HEK293 (cell line): Measurements from ENCODE around the gene PXYLP1.
"Not testable (repeated sequence)": the region's sequence is repeated elsewhere in the genome, so short reads cannot be mapped to it uniquely, and the experiment has no call there.

ENCODE experiments used
- CTCF ChIA-PET: fragments of 350-600 bp; formaldehyde crosslinking; extraction: SDS; loops from one replicate; lab custom pipeline; 2021; ENCODE audit warnings: antibody characterized with exemption; lab: Yijun Ruan, JAX
- POLR2A ChIA-PET: fragments of 300-600 bp; formaldehyde crosslinking; extraction: SDS; loops from one replicate; lab custom pipeline; 2020; ENCODE audit warnings: antibody characterized with exemption, inconsistent platforms; lab: Yijun Ruan, JAX
- H3K27ac ChIP-seq: fragments of 200-500 bp; sonication (Bioruptor generic); 2 replicates; pipeline ENCODE4 v1.5.1; 2014; ENCODE audit warnings: low read depth, low read length, control low read depth, inconsistent platforms; ENCODE audit errors: extremely low read depth
- H3K36me3 ChIP-seq, 2 experiments: fragments of 200-500 bp in 1 of 2; sonication (Bioruptor generic) in 1 of 2; 1 replicate in 1 of 2; 2 replicates in 1 of 2; pipeline ENCODE4 v1.5.1; 2014 to 2017; ENCODE audit warnings: inconsistent platforms in 2 of 2, low read length in 2 of 2; ENCODE audit not compliant: control insufficient read depth in 2 of 2, insufficient read depth in 1 of 2
- H3K4me1 ChIP-seq: fragments of 200-500 bp; sonication (Bioruptor generic); 2 replicates; pipeline ENCODE4 v1.5.1; 2014; ENCODE audit warnings: mild to moderate bottlenecking, low read length, inconsistent platforms; ENCODE audit not compliant: control insufficient read depth, insufficient read depth
- H3K4me3 ChIP-seq: 2 replicates; pipeline ENCODE4 v1.5.1; 2011; ENCODE audit warnings: low read depth, mild to moderate bottlenecking, control low read depth, low read length, moderate library complexity
- H3K9me3 ChIP-seq: fragments of 200-500 bp; sonication (Bioruptor generic); 2 replicates; pipeline ENCODE4 v1.5.1; 2014; ENCODE audit warnings: low read depth, low read length, inconsistent platforms; ENCODE audit not compliant: control insufficient read depth, insufficient read depth
- BCL11A ChIP-seq: fragments of 450-650 bp; formaldehyde crosslinking; IDR thresholded peaks from 2 replicates; pipeline ENCODE4 v1.5.1; 2016; ENCODE audit warnings: low read depth, missing biosample characterization, missing genetic modification characterization
- GLI2 ChIP-seq: fragments of 450-650 bp; formaldehyde crosslinking; IDR thresholded peaks from 2 replicates; pipeline ENCODE4; 2017; ENCODE audit warnings: missing biosample characterization, missing genetic modification characterization, low read depth, borderline replicate concordance
- KLF16 ChIP-seq: fragments of 450-650 bp; formaldehyde crosslinking; IDR thresholded peaks from 2 replicates; pipeline ENCODE4 v1.5.1; 2017; ENCODE audit warnings: missing biosample characterization, missing genetic modification characterization
- RBAK ChIP-seq: fragments of 450-650 bp; formaldehyde crosslinking; IDR thresholded peaks from 2 replicates; pipeline ENCODE4 v1.5.1; 2016; ENCODE audit warnings: missing biosample characterization, missing genetic modification characterization
- SP7 ChIP-seq: fragments of 450-650 bp; formaldehyde crosslinking; IDR thresholded peaks from 2 replicates; pipeline ENCODE4 v1.5.1; 2016; ENCODE audit warnings: missing biosample characterization, missing genetic modification characterization
- ZBTB48 ChIP-seq: fragments of 450-650 bp; formaldehyde crosslinking; IDR thresholded peaks from 2 replicates; pipeline ENCODE4 v1.5.1; 2016; ENCODE audit warnings: missing biosample characterization, missing genetic modification characterization
- ZFP3 ChIP-seq: fragments of 450-650 bp; formaldehyde crosslinking; IDR thresholded peaks from 2 replicates; pipeline ENCODE4 v1.5.1; 2016; ENCODE audit warnings: low read depth, missing biosample characterization, missing genetic modification characterization
- ZFP37 ChIP-seq: fragments of 450-650 bp; formaldehyde crosslinking; IDR thresholded peaks from 2 replicates; pipeline ENCODE4 v1.5.1; 2016; ENCODE audit warnings: missing biosample characterization, missing genetic modification characterization
- ZNF10 ChIP-seq: fragments of 450-650 bp; formaldehyde crosslinking; IDR thresholded peaks from 2 replicates; pipeline ENCODE4 v1.5.1; 2017; ENCODE audit warnings: missing biosample characterization, missing genetic modification characterization
- ZNF114 ChIP-seq: fragments of 450-650 bp; formaldehyde crosslinking; IDR thresholded peaks from 2 replicates; pipeline ENCODE4 v1.5.0; 2017; ENCODE audit warnings: missing biosample characterization, missing genetic modification characterization
- ZNF292 ChIP-seq: fragments of 450-650 bp; formaldehyde crosslinking; IDR thresholded peaks from 2 replicates; pipeline ENCODE4 v1.5.1; 2016; ENCODE audit warnings: low read depth, missing biosample characterization, missing genetic modification characterization, borderline replicate concordance
- ZNF311 ChIP-seq: fragments of 450-650 bp; formaldehyde crosslinking; IDR thresholded peaks from 2 replicates; pipeline ENCODE4 v1.5.1; 2017; ENCODE audit warnings: missing biosample characterization, missing genetic modification characterization, borderline replicate concordance
- ZNF354C ChIP-seq: fragments of 450-650 bp; formaldehyde crosslinking; IDR thresholded peaks from 2 replicates; pipeline ENCODE4 v1.5.1; 2016; ENCODE audit warnings: missing biosample characterization, missing genetic modification characterization, low read depth, borderline replicate concordance
- ZNF433 ChIP-seq: fragments of 450-650 bp; formaldehyde crosslinking; IDR thresholded peaks from 2 replicates; pipeline ENCODE4 v1.5.1; 2016; ENCODE audit warnings: missing biosample characterization, missing genetic modification characterization, low read depth
- ZNF558 ChIP-seq: fragments of 450-650 bp; formaldehyde crosslinking; IDR thresholded peaks from 2 replicates; pipeline ENCODE4 v1.5.1; 2016; ENCODE audit warnings: missing biosample characterization, missing genetic modification characterization
- ZNF837 ChIP-seq: fragments of 450-650 bp; formaldehyde crosslinking; IDR thresholded peaks from 2 replicates; pipeline ENCODE4 v1.5.1; 2016; ENCODE audit warnings: missing biosample characterization, missing genetic modification characterization
- TF ChIP-seq, protein P1 (sequence below): fragments of 450-650 bp; formaldehyde crosslinking; IDR thresholded peaks from 2 replicates; pipeline ENCODE4 v1.5.1; 2016; ENCODE audit warnings: missing biosample characterization, missing genetic modification characterization
- TF ChIP-seq, protein P2 (sequence below): fragments of 450-650 bp; formaldehyde crosslinking; IDR thresholded peaks from 2 replicates; pipeline ENCODE4 v1.5.1; 2016; ENCODE audit warnings: missing biosample characterization, missing genetic modification characterization
- TF ChIP-seq, protein P3 (sequence below): fragments of 450-650 bp; formaldehyde crosslinking; conservative IDR thresholded peaks from 2 replicates; pipeline ENCODE4 v1.5.1; 2016; ENCODE audit warnings: low read depth, missing biosample characterization, missing genetic modification characterization

Gene PXYLP1

DNA sequence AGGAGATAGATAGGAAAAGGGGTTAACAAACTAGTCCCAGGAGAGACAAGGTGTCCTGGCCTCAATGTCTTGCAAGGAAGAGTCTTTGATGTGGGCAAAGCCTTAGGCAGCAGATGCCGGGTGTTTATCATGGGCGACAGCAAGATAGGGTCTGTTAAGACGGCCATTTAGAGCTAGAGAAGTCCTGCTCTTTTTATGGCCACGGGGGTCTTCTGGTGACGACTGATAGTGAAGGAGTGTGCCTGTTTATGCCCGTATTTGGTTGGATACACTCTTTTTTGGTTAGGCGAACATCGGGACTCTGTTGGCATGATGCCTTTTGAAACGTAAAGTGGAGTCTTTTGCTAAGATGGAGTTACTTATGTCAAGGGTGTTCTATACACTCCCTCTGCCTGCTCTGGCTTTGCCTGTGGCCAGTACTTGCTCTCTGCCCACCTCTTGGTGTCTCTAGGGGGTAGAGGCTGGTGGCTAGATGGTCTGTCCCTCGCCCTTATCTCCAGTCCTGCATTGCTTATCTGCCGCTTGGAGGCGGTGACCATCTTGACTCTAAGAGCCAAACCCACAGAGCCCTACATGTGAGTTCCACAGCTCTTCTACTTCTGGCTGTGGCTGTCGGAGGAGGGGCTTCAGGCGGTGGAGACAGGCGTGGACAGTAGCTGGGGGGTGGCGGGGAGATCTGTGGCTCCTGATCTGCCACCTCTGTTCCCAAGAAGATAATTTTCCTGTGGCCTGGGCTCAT is 80.9 kb downstream of the PXYLP1 start:
- Histone ChIP-seq H3K36me3 (no peaks in the 10 kb centered on the region), H3K9me3 (no peaks in the 10 kb centered on the region), H3K4me3 (peak overlapping the region; percentile 43), H3K27ac (no peak overlapping the region), H3K4me1 (no peaks in the 10 kb centered on the region)
- POLR2A ChIA-PET, result interaction anchor here (0.8 to 1.0 kb wide), 2 partner anchors 48 to 100 kb away, joined by 5 to 6 read pairs; no protein-coding TSS in a partner anchor
- CTCF ChIA-PET, result interaction anchor here (0.6 to 3.1 kb wide), 25 partner anchors 9 to 548 kb away, joined by 3 to 23 read pairs (median 5); no protein-coding TSS in a partner anchor
- TF ChIP-seq ZNF837, result no peak
- TF ChIP-seq, protein P1, sequence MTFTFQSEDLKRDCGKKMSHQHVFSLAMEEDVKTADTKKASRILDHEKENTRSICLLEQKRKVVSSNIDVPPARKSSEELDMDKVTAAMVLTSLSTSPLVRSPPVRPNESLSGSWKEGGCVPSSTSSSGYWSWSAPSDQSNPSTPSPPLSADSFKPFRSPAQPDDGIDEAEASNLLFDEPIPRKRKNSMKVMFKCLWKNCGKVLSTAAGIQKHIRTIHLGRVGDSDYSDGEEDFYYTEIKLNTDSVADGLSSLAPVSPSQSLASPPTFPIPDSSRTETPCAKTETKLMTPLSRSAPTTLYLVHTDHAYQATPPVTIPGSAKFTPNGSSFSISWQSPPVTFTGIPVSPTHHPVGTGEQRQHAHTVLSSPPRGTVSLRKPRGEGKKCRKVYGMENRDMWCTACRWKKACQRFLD, result no peak
- no peak for TF ChIP-seq ZNF10 (tag by site-specific recombination)

DNA sequence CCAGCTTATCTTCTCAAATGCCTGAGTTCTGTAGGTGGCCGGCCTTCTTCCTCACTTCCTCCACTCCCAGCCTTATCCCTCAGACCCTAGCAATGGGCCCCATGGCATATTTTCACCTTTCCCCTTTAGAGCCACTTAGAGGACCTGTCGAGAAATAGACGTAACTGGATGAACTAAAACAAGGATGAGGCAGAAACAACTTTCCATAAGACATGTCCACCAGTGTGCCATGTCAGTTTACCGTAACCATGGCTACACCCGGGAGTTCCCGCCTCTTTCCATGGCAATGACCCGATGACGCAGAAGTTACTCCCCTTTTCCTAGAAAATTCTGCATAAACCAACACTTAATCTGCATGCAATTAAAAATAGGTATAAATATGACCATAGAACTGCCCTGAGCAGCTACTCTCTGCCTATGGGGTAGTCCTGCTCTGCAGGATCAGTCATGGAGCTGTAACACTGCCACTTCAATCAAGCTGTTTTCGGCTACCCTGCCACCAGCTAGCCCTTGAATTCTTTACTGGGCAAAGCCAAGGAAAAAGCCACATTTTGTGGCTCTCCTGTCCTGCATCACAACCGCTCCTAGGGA is 81.6 kb downstream of the PXYLP1 start:
- POLR2A ChIA-PET, result no interaction called here
- Histone ChIP-seq H3K9me3 (no peaks in the 10 kb centered on the region), H3K36me3 (no peaks in the 10 kb centered on the region), H3K27ac (no peak overlapping the region), H3K4me3 (no peak overlapping the region), H3K4me1 (no peaks in the 10 kb centered on the region)
- TF ChIP-seq ZNF354C (tag by site-specific recombination), result no peak
- no peak for TF ChIP-seq RBAK (tag by site-specific recombination)
- TF ChIP-seq GLI2 (tag by site-specific recombination), result no peak
- TF ChIP-seq, protein P2, sequence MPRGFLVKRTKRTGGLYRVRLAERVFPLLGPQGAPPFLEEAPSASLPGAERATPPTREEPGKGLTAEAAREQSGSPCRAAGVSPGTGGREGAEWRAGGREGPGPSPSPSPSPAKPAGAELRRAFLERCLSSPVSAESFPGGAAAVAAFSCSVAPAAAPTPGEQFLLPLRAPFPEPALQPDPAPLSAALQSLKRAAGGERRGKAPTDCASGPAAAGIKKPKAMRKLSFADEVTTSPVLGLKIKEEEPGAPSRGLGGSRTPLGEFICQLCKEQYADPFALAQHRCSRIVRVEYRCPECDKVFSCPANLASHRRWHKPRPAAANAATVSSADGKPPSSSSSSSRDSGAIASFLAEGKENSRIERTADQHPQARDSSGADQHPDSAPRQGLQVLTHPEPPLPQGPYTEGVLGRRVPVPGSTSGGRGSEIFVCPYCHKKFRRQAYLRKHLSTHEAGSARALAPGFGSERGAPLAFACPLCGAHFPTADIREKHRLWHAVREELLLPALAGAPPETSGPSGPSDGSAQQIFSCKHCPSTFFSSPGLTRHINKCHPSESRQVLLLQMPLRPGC (tag by site-specific recombination), result no peak
- TF ChIP-seq ZBTB48 (tag by site-specific recombination), result no peak
- no peak for TF ChIP-seq SP7 (tag by site-specific recombination)
- no peak for TF ChIP-seq ZFP3 (tag by site-specific recombination)
- no peak for TF ChIP-seq KLF16 (tag by site-specific recombination)
- no peak for TF ChIP-seq ZNF292 (tag by site-specific recombination)
- TF ChIP-seq ZNF114 (tag by site-specific recombination), result no peak
- TF ChIP-seq, protein P3, sequence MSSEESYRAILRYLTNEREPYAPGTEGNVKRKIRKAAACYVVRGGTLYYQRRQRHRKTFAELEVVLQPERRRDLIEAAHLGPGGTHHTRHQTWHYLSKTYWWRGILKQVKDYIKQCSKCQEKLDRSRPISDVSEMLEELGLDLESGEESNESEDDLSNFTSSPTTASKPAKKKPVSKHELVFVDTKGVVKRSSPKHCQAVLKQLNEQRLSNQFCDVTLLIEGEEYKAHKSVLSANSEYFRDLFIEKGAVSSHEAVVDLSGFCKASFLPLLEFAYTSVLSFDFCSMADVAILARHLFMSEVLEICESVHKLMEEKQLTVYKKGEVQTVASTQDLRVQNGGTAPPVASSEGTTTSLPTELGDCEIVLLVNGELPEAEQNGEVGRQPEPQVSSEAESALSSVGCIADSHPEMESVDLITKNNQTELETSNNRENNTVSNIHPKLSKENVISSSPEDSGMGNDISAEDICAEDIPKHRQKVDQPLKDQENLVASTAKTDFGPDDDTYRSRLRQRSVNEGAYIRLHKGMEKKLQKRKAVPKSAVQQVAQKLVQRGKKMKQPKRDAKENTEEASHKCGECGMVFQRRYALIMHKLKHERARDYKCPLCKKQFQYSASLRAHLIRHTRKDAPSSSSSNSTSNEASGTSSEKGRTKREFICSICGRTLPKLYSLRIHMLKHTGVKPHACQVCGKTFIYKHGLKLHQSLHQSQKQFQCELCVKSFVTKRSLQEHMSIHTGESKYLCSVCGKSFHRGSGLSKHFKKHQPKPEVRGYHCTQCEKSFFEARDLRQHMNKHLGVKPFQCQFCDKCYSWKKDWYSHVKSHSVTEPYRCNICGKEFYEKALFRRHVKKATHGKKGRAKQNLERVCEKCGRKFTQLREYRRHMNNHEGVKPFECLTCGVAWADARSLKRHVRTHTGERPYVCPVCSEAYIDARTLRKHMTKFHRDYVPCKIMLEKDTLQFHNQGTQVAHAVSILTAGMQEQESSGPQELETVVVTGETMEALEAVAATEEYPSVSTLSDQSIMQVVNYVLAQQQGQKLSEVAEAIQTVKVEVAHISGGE (tag by site-specific recombination), result no peak
- TF ChIP-seq ZNF558 (tag by site-specific recombination), result no peak
- TF ChIP-seq ZNF433 (tag by site-specific recombination), result no peak
- TF ChIP-seq ZFP37 (tag by site-specific recombination), result no peak
- no peak for TF ChIP-seq BCL11A (tag by site-specific recombination)
- TF ChIP-seq ZNF311 (tag by site-specific recombination), result no peak
- CTCF ChIA-PET, result interaction anchor here (0.6 to 3.1 kb wide), 9 partner anchors 8 to 364 kb away, joined by 3 to 23 read pairs (median 6); no protein-coding TSS in a partner anchor

DNA sequence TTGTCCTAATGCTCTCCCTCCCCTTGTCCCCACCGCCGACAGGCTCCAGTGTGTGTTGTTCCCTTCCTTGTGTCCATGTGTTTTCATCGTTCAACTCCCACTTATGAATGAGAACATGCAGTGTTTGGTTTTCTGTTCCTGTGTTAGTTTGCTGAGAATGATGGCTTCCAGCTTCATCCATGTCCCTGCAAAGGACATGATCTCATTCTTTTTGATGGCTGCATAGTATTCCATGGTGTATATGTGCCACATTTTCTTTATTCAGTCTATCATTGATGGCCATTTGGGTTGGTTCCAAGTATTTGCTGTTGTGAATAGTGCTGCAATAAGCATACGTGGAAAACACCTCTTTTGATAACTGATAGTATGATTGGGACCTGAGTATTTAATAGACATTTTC is 82.8 kb downstream of the PXYLP1 start:
- H3K4me3 ChIP-seq, H3K4me1 ChIP-seq, H3K36me3 ChIP-seq, H3K9me3 ChIP-seq, H3K27ac ChIP-seq: not testable (repeated sequence)
- POLR2A ChIA-PET, result interaction anchor here (0.6 kb wide), 1 partner anchor 170 kb away, joined by 5 read pairs; no protein-coding TSS in a partner anchor
- CTCF ChIA-PET, result interaction anchor here (0.8 to 2.1 kb wide), 4 partner anchors 10 to 146 kb away, joined by 4 to 12 read pairs (median 6); no protein-coding TSS in a partner anchor
